Nephron (organoid): ENCODE measurements around the gene NPL.

Experiments
- H3K27ac Mint-ChIP-seq, 3 experiments: 2 replicates each; pipeline ENCODE4 v1.8.0; 2020; ENCODE audit warnings: mixed read lengths in 3 of 3, mild to moderate bottlenecking in 2 of 3, moderate library complexity in 1 of 3
- H3K27me3 Mint-ChIP-seq: 2 replicates; pipeline ENCODE4 v1.8.0; 2021; ENCODE audit warnings: low read depth, mild to moderate bottlenecking, moderate library complexity, mixed read lengths
- H3K36me3 Mint-ChIP-seq: 2 replicates; pipeline ENCODE4 v1.8.0; 2020; ENCODE audit warnings: low read depth, mixed read lengths
- H3K4me1 Mint-ChIP-seq: 2 replicates; pipeline ENCODE4 v1.8.0; 2020; ENCODE audit warnings: mixed read lengths
- H3K4me3 Mint-ChIP-seq, 3 experiments: 2 replicates each; pipeline ENCODE4 v1.8.0; 2020; ENCODE audit warnings: mild to moderate bottlenecking in 3 of 3, mixed read lengths in 3 of 3, moderate library complexity in 2 of 3
- H3K9me3 Mint-ChIP-seq: 2 replicates; pipeline ENCODE4 v1.8.0; 2020; ENCODE audit warnings: mixed read lengths
- TF ChIP-seq, protein P1 (sequence below), 3 experiments: fragments of 200-600 bp; sonication (generic); IDR thresholded peaks; one replicate each; pipeline ENCODE4 v1.5.0; 2021; ENCODE audit warnings: antibody characterized with exemption in 3 of 3; ENCODE audit not compliant: unreplicated experiment in 3 of 3

The NPL gene

GRCh38 chr1:182829285-182829932 is 39.8 kb downstream of the NPL start:
- Mint-ChIP-seq H3K27me3 (peaks cover 3% of the 10 kb centered on the region), H3K27ac (no peak overlapping the region), H3K4me1 (no peaks in the 10 kb centered on the region), H3K9me3 (no peaks in the 10 kb centered on the region), H3K4me3 (no peak overlapping the region), H3K36me3 (no peaks in the 10 kb centered on the region)
- TF ChIP-seq, protein P1, sequence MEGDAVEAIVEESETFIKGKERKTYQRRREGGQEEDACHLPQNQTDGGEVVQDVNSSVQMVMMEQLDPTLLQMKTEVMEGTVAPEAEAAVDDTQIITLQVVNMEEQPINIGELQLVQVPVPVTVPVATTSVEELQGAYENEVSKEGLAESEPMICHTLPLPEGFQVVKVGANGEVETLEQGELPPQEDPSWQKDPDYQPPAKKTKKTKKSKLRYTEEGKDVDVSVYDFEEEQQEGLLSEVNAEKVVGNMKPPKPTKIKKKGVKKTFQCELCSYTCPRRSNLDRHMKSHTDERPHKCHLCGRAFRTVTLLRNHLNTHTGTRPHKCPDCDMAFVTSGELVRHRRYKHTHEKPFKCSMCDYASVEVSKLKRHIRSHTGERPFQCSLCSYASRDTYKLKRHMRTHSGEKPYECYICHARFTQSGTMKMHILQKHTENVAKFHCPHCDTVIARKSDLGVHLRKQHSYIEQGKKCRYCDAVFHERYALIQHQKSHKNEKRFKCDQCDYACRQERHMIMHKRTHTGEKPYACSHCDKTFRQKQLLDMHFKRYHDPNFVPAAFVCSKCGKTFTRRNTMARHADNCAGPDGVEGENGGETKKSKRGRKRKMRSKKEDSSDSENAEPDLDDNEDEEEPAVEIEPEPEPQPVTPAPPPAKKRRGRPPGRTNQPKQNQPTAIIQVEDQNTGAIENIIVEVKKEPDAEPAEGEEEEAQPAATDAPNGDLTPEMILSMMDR (IDR thresholded peaks at IDR 0.05; ENCODE audit: unreplicated experiment in 3 of 3): no peak

GRCh38 chr1:182833271-182833670 is 43.7 kb downstream of the NPL start:
- Mint-ChIP-seq H3K27me3 (no peaks in the 10 kb centered on the region), H3K4me1 (no peaks in the 10 kb centered on the region), H3K4me3 (no peak overlapping the region), H3K9me3 (no peaks in the 10 kb centered on the region), H3K27ac (no peak overlapping the region), H3K36me3 (no peaks in the 10 kb centered on the region)
- TF ChIP-seq, protein P1 (IDR thresholded peaks at IDR 0.05; ENCODE audit: unreplicated experiment in 3 of 3): no peak

DNA sequence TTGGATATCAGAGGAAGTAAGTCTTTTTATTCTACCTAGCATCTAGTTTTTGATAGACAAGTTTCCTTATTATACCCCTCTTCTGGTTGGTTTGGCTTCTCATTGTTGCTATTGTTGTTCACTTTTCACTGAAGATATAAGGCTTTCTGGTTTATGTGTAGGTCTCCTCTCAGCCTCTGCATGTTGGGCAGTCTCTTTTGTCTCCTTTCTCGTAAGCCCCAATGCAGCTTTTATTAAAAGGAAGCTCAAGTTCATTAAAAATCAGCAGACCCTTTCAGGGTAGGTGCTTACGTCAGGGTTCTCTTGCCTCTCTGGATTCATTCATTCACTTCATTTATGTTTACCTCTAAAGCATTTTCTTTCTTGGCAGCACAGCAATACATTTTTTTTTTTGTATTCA is 44.8 kb downstream of the NPL start:
- H3K4me1 Mint-ChIP-seq: peaks cover 7% of the 10 kb centered on the region
- TF ChIP-seq, protein P1 (IDR thresholded peaks at IDR 0.05; ENCODE audit: unreplicated experiment in 3 of 3): no peak
- H3K27me3 Mint-ChIP-seq: no peaks in the 10 kb centered on the region
- H3K27ac Mint-ChIP-seq: no peak overlapping the region
- H3K36me3 Mint-ChIP-seq: no peaks in the 10 kb centered on the region
- no peak overlapping the region for H3K4me3 Mint-ChIP-seq
- H3K9me3 Mint-ChIP-seq: no peaks in the 10 kb centered on the region

DNA sequence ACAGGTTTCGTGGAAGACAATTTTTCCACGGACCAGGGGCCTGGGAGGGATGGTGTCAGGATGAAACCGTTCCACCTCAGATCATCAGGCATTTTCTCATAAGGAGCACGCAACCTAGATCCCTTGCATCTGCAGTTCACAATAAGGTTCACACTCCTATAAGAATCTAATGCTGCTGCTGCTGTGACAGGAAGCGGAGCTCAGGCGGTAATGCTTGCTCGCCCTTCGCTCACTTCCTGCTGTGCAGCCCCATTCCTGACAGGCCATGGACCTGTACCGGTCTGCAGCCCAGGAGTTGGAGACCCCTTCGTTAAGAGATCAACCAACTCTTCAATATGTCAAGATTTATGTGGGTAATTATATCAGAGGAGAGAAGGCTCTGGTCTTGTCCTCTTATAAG is 46.2 kb downstream of the NPL start:
- TF ChIP-seq, protein P1 (IDR thresholded peaks at IDR 0.05; ENCODE audit: unreplicated experiment in 3 of 3): no peak
- Mint-ChIP-seq H3K9me3 (no peaks in the 10 kb centered on the region), H3K4me3 (peak overlapping the region in 2 of 3 experiments; percentile 1 to 43), H3K27me3 (no peaks in the 10 kb centered on the region), H3K4me1 (peaks cover 18% of the 10 kb centered on the region), H3K36me3 (peaks cover 8% of the 10 kb centered on the region), H3K27ac (no peak overlapping the region)

DNA sequence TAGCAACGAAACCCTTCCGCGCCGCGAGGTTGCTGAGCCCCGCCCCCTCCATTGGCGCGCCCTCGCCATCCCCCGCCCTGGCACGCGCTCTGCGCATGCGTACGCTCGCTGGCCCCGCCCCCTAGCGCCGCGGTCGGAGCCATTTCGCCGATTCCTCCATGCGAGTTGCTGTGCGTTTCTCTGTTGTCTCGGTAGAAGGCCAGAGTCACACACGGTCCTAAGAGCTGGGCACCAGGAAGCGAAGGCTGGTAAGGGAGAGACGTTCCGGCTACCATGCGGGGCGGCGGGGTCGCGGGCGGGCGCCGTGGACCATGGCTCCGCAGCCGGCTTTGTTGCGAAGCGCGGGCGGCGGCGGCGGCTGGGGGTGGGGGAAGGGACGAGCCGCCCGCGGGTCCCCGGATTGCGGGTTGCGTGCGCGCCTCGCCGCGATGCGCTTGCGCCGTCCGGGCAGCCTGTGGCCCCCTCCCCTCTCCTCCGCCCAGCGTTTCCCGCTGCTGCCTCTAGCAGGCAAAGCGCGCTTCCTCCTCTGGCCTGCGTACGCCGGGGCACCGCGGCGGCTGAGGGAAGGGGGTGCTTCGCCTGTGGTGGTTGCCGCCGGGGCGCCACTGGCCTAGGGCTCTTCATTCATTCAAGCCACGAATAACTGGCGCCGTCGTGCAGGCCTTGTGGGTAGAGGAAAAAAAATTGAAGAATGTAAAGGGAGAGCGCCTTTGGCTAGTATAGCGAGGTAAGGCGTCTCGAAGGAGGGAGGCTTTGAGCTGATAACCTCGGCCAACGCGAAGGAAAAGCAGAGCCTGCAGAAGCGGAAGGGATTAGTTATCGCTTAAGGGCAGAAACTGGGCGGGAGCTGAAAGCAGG is 49.9 kb downstream of the NPL start, which contains the start of gene DHX9:
Gene DHX9, plus strand, starts transcription at position 139 of the 858 bp plus-strand sequence. CDS start 3,220 bp downstream, outside the sequence.
- Mint-ChIP-seq H3K36me3 (peaks cover 33% of the 10 kb centered on the region), H3K27me3 (no peaks in the 10 kb centered on the region), H3K4me3 (peak within 1 kb of the TSS; percentile 96 to 98 (median 96)), H3K4me1 (peaks cover 43% of the 10 kb centered on the region), H3K9me3 (no peaks in the 10 kb centered on the region), H3K27ac (peak within 1 kb of the TSS; percentile 92 to 99 (median 97))
- TF ChIP-seq, protein P1 (IDR thresholded peaks at IDR 0.05; ENCODE audit: unreplicated experiment in 3 of 3): peak; percentile 25 to 40 (median 34)
